ENCODE measurements around the gene COPS3.

- TF ChIP-seq POLR2A (IDR thresholded peaks at IDR 0.05; ENCODE audit: low read depth, low read length) (peak; percentile 40; the same call in 1 of the 2 replicates), POLR2AphosphoS5 (IDR thresholded peaks at IDR 0.05; ENCODE audit: low read depth, low read length) (no peak)
Measured at GRCh38 chr17:17305281-17305801, 24.3 kb upstream of the COPS3 start.
